GM23338 (cell line): Measurements from ENCODE around the gene AKAP7.

Experiments
- CTCF ChIP-seq, 2 experiments: fragments of 200-600 bp in 1 of 2; sonication (generic) in 1 of 2; conservative IDR thresholded peaks; 2 replicates each; pipeline versions ENCODE4 v1.5.1 to v1.6.1; 2016 to 2017; ENCODE audit warnings: antibody characterized with exemption in 2 of 2, low read depth in 2 of 2, mild to moderate bottlenecking in 2 of 2, moderate library complexity in 1 of 2
- EZH2 ChIP-seq: fragments of 200-600 bp; sonication (generic); IDR thresholded peaks from one replicate; pipeline ENCODE4 v1.8.0; 2017; ENCODE audit warnings: antibody characterized with exemption, mild to moderate bottlenecking, low read depth; ENCODE audit not compliant: unreplicated experiment
- EZH2phosphoT487 ChIP-seq: fragments of 200-600 bp; sonication (generic); IDR thresholded peaks from one replicate; pipeline ENCODE4 v1.8.1; 2018; ENCODE audit warnings: antibody characterized with exemption; ENCODE audit not compliant: unreplicated experiment
- JUNB ChIP-seq: IDR thresholded peaks from one replicate; pipeline ENCODE4 v1.6.1; 2016; ENCODE audit warnings: antibody characterized with exemption; ENCODE audit not compliant: unreplicated experiment
- NANOG ChIP-seq: IDR thresholded peaks from 2 replicates; pipeline ENCODE4 v1.6.1; 2016; ENCODE audit warnings: antibody characterized with exemption, borderline replicate concordance
- POLR2AphosphoS5 ChIP-seq: IDR thresholded peaks from 2 replicates; pipeline ENCODE4 v1.6.1; 2016; ENCODE audit warnings: antibody characterized with exemption, low read depth
- REST ChIP-seq: IDR thresholded peaks from one replicate; pipeline ENCODE4 v1.6.1; 2018; ENCODE audit warnings: antibody characterized with exemption; ENCODE audit not compliant: unreplicated experiment

- TF ChIP-seq EZH2: no peak
- no peak for TF ChIP-seq EZH2phosphoT487
- no peak for TF ChIP-seq POLR2AphosphoS5
- TF ChIP-seq CTCF (conservative IDR thresholded peaks at IDR 0.05; ENCODE audit: low read depth in 2 of 2): no peak
- TF ChIP-seq JUNB: no peak
- no peak for TF ChIP-seq NANOG
- TF ChIP-seq REST: no peak
Measured at GRCh38 chr6:131173680-131174079, 38.4 kb downstream of the AKAP7 start.
